PC-3 (cell line): ENCODE data around the gene TP63. TPM values are rescaled to one million over a fixed set of nuclear protein-coding genes. Genes with fewer than 3 reads are reported as not detected.

Experiments
- ATAC-seq: fragments of 200-7000 bp; cut with Tn5 transposase; 2 replicates; pipeline ENCODE4 v1.9.1; 2020; ENCODE audit warnings: mild to moderate bottlenecking, moderate library complexity
- BruUV-seq: library from RNA; stranded (reverse); fragments of 400-500 nt; replicated peaks from 2 replicates; lab custom pipeline; 2021; lab: Mats Ljungman, UMichigan
- CTCF ChIA-PET: fragments of 300-600 bp; sonication (Branson Sonifier 250); formaldehyde crosslinking; loops from one replicate; lab custom pipeline; 2022; ENCODE audit warnings: antibody characterized with exemption; lab: Charles Lee
- POLR2A ChIA-PET: fragments of 300-600 bp; sonication (Branson Sonifier 250); formaldehyde crosslinking; loops from one replicate; lab custom pipeline; 2022; ENCODE audit warnings: antibody characterized with exemption; ENCODE audit not compliant: unreplicated experiment; lab: Charles Lee
- DNase-seq: peaks from one replicate; pipeline ENCODE4 v3.0.0-alpha.2; 2015
- H2AFZ ChIP-seq: fragments of 300-600 bp; sonication (generic); 2 replicates; pipeline ENCODE4 v1.6.0; 2016; ENCODE audit warnings: antibody characterized with exemption, low read length
- H3F3A ChIP-seq: fragments of 300-600 bp; sonication (generic); one replicate; pipeline ENCODE4 v1.6.0; 2017; ENCODE audit warnings: antibody characterized with exemption, low read length, control low read depth, mild to moderate bottlenecking; ENCODE audit not compliant: unreplicated experiment
- H3K27ac ChIP-seq: fragments of 300-600 bp; sonication (generic); 2 replicates; pipeline ENCODE4 v1.5.1; 2016; ENCODE audit warnings: mild to moderate bottlenecking, low read length
- H3K27me3 ChIP-seq: fragments of 300-600 bp; sonication (generic); 2 replicates; pipeline ENCODE4 v1.6.1; 2016; ENCODE audit warnings: low read length, mixed read lengths
- H3K36me3 ChIP-seq: fragments of 300-600 bp; sonication (generic); 2 replicates; pipeline ENCODE4 v1.6.1; 2016; ENCODE audit warnings: low read depth, mixed run types, low read length, mixed read lengths
- H3K4me1 ChIP-seq: fragments of 300-600 bp; sonication (generic); 2 replicates; pipeline ENCODE4 v1.5.1; 2016; ENCODE audit warnings: low read length; ENCODE audit not compliant: insufficient read depth
- H3K4me2 ChIP-seq: fragments of 300-600 bp; sonication (generic); 2 replicates; pipeline ENCODE4 v1.6.0; 2016; ENCODE audit warnings: low read length
- H3K4me3 ChIP-seq: fragments of 300-600 bp; sonication (generic); 2 replicates; pipeline ENCODE4 v1.5.1; 2016; ENCODE audit warnings: mild to moderate bottlenecking, low read length, mixed read lengths
- H3K79me2 ChIP-seq: fragments of 300-600 bp; sonication (generic); 2 replicates; pipeline ENCODE4 v1.6.1; 2017; ENCODE audit warnings: low read length, mixed read lengths
- H3K9ac ChIP-seq: fragments of 300-600 bp; sonication (generic); 2 replicates; pipeline ENCODE4 v1.6.0; 2016; ENCODE audit warnings: mild to moderate bottlenecking, low read length
- H3K9me2 ChIP-seq: fragments of 300-600 bp; sonication (generic); replicated peaks from 2 replicates; pipeline ENCODE4 v1.6.1; 2016; ENCODE audit warnings: mixed run types, low read length, mixed read lengths
- H3K9me3 ChIP-seq: fragments of 300-600 bp; sonication (generic); 2 replicates; pipeline ENCODE4 v1.6.1; 2016; ENCODE audit warnings: low read length, mixed read lengths
- H4K20me1 ChIP-seq: fragments of 300-600 bp; sonication (generic); 2 replicates; pipeline ENCODE4 v1.6.1; 2016; ENCODE audit warnings: low read length, mixed read lengths
- EZH2 ChIP-seq: fragments of 300-600 bp; sonication (generic); IDR thresholded peaks from one replicate; pipeline ENCODE4 v1.6.1; 2017; ENCODE audit warnings: antibody characterized with exemption, mild to moderate bottlenecking, low read length; ENCODE audit not compliant: unreplicated experiment
- EZH2phosphoT487 ChIP-seq: fragments of 300-600 bp; sonication (generic); IDR thresholded peaks from 2 replicates; pipeline ENCODE4 v1.6.1; 2018; ENCODE audit warnings: mild to moderate bottlenecking, antibody characterized with exemption, low read length, borderline replicate concordance
- intact Hi-C: fragments of 100-400 bp; cut with micrococcal nuclease; formaldehyde crosslinking; loops from 2 replicates; pipeline ENCODE4 v1.9.0; 2023
- total RNA-seq: library from RNA; depleted of rRNA; stranded (reverse); fragments of >200 nt; gene quantifications from 2 replicates; pipeline ENCODE4 v1.2.3, GENCODE V29; 2014
- TF ChIP-seq, protein P1 (sequence below): fragments of 300-600 bp; sonication (generic); conservative IDR thresholded peaks from 2 replicates; pipeline ENCODE4 v1.5.1; 2017; ENCODE audit warnings: antibody characterized with exemption, low read depth, mild to moderate bottlenecking, low read length

Gene TP63
- total RNA-seq, 1 experiment from 2014 or later = 0.29 TPM

DNA sequence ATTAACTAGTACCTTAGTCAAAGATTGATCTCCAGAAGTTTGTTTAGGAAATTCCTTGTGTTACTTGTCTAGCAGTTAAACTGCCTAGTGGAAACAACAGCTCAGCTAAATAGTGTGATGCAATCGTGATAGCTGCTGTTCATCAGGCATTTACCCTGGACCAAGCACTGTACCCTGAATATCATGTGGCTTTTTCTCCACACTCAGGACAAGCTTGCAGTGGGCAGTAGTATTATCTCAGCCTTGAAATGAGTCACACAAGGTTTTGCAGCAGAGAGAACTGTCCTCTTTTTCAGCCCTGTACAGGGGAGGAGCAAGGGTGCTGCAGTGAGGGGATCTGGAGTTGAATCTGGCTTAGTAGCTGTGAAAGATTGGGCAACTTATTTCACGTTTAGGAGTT, 208.4 kb downstream of the TP63 start:
- CTCF ChIA-PET = no interaction called here
- Histone ChIP-seq H2AFZ (no peak overlapping the region), H3K27me3 (no peaks in the 10 kb centered on the region), H3K4me1 (peaks cover 24% of the 10 kb centered on the region), H3K9me3 (no peaks in the 10 kb centered on the region), H3K9ac (no peak overlapping the region), H3K79me2 (no peaks in the 10 kb centered on the region), H3K9me2 (no peaks in the 10 kb centered on the region), H3K27ac (no peak overlapping the region), H3F3A (no peaks in the 10 kb centered on the region), H3K4me2 (no peak overlapping the region), H4K20me1 (no peaks in the 10 kb centered on the region), H3K4me3 (no peak overlapping the region), H3K36me3 (no peaks in the 10 kb centered on the region)
- BruUV-seq = no TSS peak
- TF ChIP-seq EZH2 = no peak
- TF ChIP-seq, protein P1, sequence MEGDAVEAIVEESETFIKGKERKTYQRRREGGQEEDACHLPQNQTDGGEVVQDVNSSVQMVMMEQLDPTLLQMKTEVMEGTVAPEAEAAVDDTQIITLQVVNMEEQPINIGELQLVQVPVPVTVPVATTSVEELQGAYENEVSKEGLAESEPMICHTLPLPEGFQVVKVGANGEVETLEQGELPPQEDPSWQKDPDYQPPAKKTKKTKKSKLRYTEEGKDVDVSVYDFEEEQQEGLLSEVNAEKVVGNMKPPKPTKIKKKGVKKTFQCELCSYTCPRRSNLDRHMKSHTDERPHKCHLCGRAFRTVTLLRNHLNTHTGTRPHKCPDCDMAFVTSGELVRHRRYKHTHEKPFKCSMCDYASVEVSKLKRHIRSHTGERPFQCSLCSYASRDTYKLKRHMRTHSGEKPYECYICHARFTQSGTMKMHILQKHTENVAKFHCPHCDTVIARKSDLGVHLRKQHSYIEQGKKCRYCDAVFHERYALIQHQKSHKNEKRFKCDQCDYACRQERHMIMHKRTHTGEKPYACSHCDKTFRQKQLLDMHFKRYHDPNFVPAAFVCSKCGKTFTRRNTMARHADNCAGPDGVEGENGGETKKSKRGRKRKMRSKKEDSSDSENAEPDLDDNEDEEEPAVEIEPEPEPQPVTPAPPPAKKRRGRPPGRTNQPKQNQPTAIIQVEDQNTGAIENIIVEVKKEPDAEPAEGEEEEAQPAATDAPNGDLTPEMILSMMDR = no peak
- TF ChIP-seq EZH2phosphoT487 = no peak
- peak; percentile 27 for DNase-seq
- POLR2A ChIA-PET = no interaction called here
- ATAC-seq = no peak
- intact Hi-C loops = no loop called here

DNA sequence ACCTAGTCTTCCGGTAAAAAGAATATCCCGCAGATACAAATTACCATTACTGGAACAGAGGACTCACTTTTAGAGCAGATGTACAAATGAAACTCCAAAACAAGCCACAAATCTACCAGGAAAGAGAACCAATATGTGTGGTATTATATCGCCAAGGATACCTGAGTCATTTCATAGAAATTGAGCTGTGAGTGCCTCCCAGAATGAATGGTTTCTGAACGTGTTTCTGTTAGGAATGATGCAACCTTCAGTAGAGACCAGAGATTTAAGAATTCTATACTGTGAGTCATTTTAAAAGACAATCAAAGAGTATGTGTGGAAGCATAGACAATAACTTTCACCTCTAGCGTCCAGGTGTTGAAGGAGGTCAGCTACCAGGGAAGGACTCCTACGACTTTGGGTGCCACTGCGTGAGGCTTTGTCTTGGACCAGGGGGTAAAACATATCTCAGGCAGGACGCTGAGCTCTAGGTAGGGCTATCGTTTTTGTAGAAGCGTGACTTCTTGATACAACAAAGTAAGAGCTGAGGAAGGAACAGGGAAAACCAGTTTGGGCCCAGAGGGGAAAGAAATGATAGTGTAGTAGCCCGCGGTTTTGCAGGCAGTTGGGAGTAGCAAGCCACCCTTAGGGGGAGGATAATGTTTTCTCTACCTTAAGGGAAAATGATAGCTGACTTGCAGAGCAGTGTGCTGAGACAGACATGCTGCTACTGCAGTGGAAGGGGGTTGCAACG, 210.4 kb downstream of the TP63 start:
- intact Hi-C loops = loop anchor here (5.0 kb wide), 1 partner anchor 66 kb away; no protein-coding TSS in a partner anchor
- Histone ChIP-seq H3K27ac (peak overlapping the region; percentile 61), H3F3A (no peaks in the 10 kb centered on the region), H3K27me3 (no peaks in the 10 kb centered on the region), H3K9me3 (no peaks in the 10 kb centered on the region), H4K20me1 (no peaks in the 10 kb centered on the region), H3K9ac (no peak overlapping the region), H3K36me3 (no peaks in the 10 kb centered on the region), H2AFZ (0 out of 2 replicates have a peak overlapping the region, but pooled peaks have one; percentile 3), H3K9me2 (no peaks in the 10 kb centered on the region), H3K79me2 (no peaks in the 10 kb centered on the region), H3K4me2 (peak overlapping the region; percentile 40), H3K4me1 (peaks cover 24% of the 10 kb centered on the region), H3K4me3 (no peak overlapping the region)
- CTCF ChIA-PET = no interaction called here
- BruUV-seq = no TSS peak
- POLR2A ChIA-PET = interaction anchor here (1.1 kb wide), 1 partner anchor 67 kb away, joined by 3 read pairs; no protein-coding TSS in a partner anchor
- ATAC-seq (peak; percentile 59; the same call in 1 of the 2 replicates), DNase-seq (peak; percentile 79)
- TF ChIP-seq EZH2 (no peak), EZH2phosphoT487 (no peak)
- TF ChIP-seq, protein P1 = no peak
